ENCODE data around the gene CFAP73. TPM values are rescaled to one million over a fixed set of nuclear protein-coding genes. Genes with fewer than 3 reads are reported as not detected.

Gene CFAP73
- total and polyA plus RNA-seq, 2 experiments from 2014 or later = 0.50 to 0.59 TPM

DNA sequence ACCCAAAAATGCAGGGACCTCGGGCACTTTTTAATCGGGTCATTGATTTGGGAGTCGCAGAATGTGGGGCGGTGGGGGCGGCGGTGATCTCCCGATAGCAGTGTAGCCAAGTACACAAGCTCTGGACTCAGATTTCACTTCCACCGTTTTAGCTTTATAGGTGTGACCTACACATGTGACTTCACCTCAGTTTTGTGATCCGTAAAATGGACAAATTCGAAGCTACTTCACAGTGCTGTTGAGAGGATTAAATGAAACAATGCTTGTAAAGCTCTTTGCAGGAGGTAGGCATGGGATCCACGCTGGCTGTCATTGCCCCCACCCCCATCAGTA is 36.5 kb downstream of the CFAP73 start:
- Histone ChIP-seq H3K4me1 (ENCODE audit: insufficient read depth) (peaks cover 4% of the 10 kb centered on the region; the same call in 1 of the 2 replicates), H3F3A (replicated peaks; ENCODE audit: low read depth) (peaks cover 3% of the 10 kb centered on the region; the same call in 1 of the 2 replicates), H3K4me3 (peak overlapping the region; percentile 97), H3K36me3 (ENCODE audit: insufficient read depth) (no peaks in the 10 kb centered on the region; the same call in 1 of the 2 replicates), H3K27me3 (ENCODE audit: insufficient read depth) (no peaks in the 10 kb centered on the region), H4K20me1 (replicated peaks; ENCODE audit: insufficient read depth) (peaks cover 37% of the 10 kb centered on the region), H2AFZ (peak overlapping the region; percentile 93), H3K4me2 (peak overlapping the region; percentile 94), H3K9me2 (ENCODE audit: insufficient read depth) (no peaks in the 10 kb centered on the region), H3K27ac (ENCODE audit: low read depth) (0 out of 2 replicates have a peak overlapping the region, but pooled peaks have one; percentile 87), H3K79me2 (replicated peaks; ENCODE audit: insufficient read depth) (peaks cover 52% of the 10 kb centered on the region)
- TF ChIP-seq, protein P1, sequence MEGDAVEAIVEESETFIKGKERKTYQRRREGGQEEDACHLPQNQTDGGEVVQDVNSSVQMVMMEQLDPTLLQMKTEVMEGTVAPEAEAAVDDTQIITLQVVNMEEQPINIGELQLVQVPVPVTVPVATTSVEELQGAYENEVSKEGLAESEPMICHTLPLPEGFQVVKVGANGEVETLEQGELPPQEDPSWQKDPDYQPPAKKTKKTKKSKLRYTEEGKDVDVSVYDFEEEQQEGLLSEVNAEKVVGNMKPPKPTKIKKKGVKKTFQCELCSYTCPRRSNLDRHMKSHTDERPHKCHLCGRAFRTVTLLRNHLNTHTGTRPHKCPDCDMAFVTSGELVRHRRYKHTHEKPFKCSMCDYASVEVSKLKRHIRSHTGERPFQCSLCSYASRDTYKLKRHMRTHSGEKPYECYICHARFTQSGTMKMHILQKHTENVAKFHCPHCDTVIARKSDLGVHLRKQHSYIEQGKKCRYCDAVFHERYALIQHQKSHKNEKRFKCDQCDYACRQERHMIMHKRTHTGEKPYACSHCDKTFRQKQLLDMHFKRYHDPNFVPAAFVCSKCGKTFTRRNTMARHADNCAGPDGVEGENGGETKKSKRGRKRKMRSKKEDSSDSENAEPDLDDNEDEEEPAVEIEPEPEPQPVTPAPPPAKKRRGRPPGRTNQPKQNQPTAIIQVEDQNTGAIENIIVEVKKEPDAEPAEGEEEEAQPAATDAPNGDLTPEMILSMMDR (conservative IDR thresholded peaks at IDR 0.05; ENCODE audit: low read depth in 2 of 2) = no peak
- no peak for TF ChIP-seq STAT1 (IDR thresholded peaks at IDR 0.05; ENCODE audit: unreplicated experiment)
- TF ChIP-seq EZH2 (IDR thresholded peaks at IDR 0.05; ENCODE audit: low read depth, unreplicated experiment) = no peak
- TF ChIP-seq, protein P2, sequence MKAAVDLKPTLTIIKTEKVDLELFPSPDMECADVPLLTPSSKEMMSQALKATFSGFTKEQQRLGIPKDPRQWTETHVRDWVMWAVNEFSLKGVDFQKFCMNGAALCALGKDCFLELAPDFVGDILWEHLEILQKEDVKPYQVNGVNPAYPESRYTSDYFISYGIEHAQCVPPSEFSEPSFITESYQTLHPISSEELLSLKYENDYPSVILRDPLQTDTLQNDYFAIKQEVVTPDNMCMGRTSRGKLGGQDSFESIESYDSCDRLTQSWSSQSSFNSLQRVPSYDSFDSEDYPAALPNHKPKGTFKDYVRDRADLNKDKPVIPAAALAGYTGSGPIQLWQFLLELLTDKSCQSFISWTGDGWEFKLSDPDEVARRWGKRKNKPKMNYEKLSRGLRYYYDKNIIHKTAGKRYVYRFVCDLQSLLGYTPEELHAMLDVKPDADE (IDR thresholded peaks at IDR 0.05) = no peak
- TF ChIP-seq JUNB (IDR thresholded peaks at IDR 0.05; ENCODE audit: unreplicated experiment) = no peak
- TF ChIP-seq NANOG (IDR thresholded peaks at IDR 0.05; ENCODE audit: borderline replicate concordance) = no peak
- no peak for TF ChIP-seq ZNF331 (CRISPR knock-in tag; IDR thresholded peaks at IDR 0.05; ENCODE audit: low read depth)
- TF ChIP-seq ZNF114 (CRISPR knock-in tag; IDR thresholded peaks at IDR 0.05) = no peak
- TF ChIP-seq POLR2AphosphoS5 (IDR thresholded peaks at IDR 0.05; ENCODE audit: low read depth) = no peak
- H3K4me3 Mint-ChIP-seq = peak overlapping the region; percentile 95
- DNase-seq (ENCODE audit: low spot score) = no peak
- H3K27me3 Mint-ChIP-seq (ENCODE audit: insufficient read depth, low read depth, poor library complexity) = peaks cover 7% of the 10 kb centered on the region
- H3K36me3 Mint-ChIP-seq (ENCODE audit: low read depth) = peaks cover 44% of the 10 kb centered on the region
- peaks cover 12% of the 10 kb centered on the region for H3K4me1 Mint-ChIP-seq
- H3K27ac Mint-ChIP-seq = no peak overlapping the region; the same call in 1 of the 2 replicates
- no peak for ATAC-seq
- H3K9me3 Mint-ChIP-seq = no peaks in the 10 kb centered on the region

DNA sequence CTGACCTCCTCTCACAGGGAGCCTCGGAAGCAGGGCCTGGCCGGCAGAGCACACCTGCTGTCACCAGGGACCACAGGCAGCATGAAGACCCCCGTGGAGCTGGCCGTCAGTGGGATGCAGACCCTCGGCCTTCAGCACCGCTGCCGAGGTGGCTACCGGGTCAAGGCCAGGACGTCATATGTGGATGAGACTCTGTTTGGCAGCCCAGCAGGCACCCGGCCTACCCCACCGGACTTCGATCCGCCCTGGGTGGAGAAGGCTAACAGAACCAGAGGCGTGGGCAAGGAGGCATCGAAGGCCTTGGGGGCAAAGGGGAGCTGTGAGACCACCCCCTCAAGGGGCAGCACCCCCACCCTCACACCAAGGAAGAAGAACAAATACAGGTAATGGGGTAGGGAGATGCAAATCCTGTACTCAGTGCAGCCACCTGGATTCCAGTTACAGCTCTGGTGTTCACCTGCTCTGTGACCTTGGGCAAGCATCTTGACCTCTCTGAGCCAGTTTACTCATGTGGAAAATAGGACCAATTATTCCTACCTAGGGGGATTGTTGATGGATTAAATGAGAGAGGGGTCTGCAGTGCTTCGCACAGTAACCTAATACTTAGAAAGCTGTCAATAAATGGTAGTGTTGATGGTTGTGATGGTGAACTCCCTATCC is 37.3 kb downstream of the CFAP73 start:
- no peaks in the 10 kb centered on the region for H3K27me3 ChIP-seq (ENCODE audit: insufficient read depth)
- TF ChIP-seq CREB1 (CRISPR knock-in tag; IDR thresholded peaks at IDR 0.05; ENCODE audit: low read depth) = no peak
- peaks cover 3% of the 10 kb centered on the region; the same call in 1 of the 2 replicates for H3F3A ChIP-seq (replicated peaks; ENCODE audit: low read depth)
- peak overlapping the region; percentile 97 for H3K4me3 ChIP-seq
- H3K36me3 ChIP-seq (ENCODE audit: insufficient read depth) = peaks cover 2% of the 10 kb centered on the region; the same call in 1 of the 2 replicates
- Mint-ChIP-seq H3K4me3 (peak overlapping the region; percentile 95), H3K36me3 (ENCODE audit: low read depth) (peaks cover 46% of the 10 kb centered on the region), H3K4me1 (peaks cover 12% of the 10 kb centered on the region), H3K9me3 (no peaks in the 10 kb centered on the region), H3K27me3 (ENCODE audit: insufficient read depth, low read depth, poor library complexity) (peaks cover 7% of the 10 kb centered on the region), H3K27ac (no peak overlapping the region)
- peaks cover 46% of the 10 kb centered on the region for H3K79me2 ChIP-seq (replicated peaks; ENCODE audit: insufficient read depth)
- no peak overlapping the region for H3K27ac ChIP-seq (ENCODE audit: low read depth)
- peak overlapping the region; percentile 94 for H3K4me2 ChIP-seq
- no peak overlapping the region for H2AFZ ChIP-seq
- H3K9me2 ChIP-seq (ENCODE audit: insufficient read depth) = no peaks in the 10 kb centered on the region
- peaks cover 4% of the 10 kb centered on the region; the same call in 1 of the 2 replicates for H3K4me1 ChIP-seq (ENCODE audit: insufficient read depth)
- no peak for DNase-seq (ENCODE audit: low spot score)
- ATAC-seq = no peak
- H4K20me1 ChIP-seq (replicated peaks; ENCODE audit: insufficient read depth) = peaks cover 36% of the 10 kb centered on the region
